ENCODE measurements around the gene APBA2. TPM values are rescaled to one million over a fixed set of nuclear protein-coding genes. Genes with fewer than 3 reads are reported as not detected.

The APBA2 gene
- total and polyA plus RNA-seq, 2 donors from 2014 or later = 1.0 to 6.1 TPM

DNA sequence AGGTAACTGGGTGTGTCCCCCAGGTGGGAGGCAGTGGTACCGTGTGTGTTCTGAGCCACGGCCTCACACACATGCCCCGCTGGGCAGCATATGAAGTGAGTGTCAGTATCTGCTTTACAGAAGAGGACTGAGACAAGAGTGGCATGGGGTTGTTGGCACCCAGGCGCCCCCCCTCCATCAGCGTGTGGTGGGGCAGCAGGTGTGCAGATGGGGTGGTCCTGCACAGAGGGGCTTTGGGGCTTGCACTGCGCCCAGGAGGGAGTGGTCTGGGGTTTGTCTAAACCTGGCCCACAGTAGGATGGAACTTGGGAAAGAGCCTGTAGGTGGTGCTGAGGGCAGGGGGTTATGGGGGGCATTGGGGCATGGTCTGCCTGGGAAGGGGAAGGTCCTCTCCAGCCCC is 176.0 kb downstream of the APBA2 start:
- TF ChIP-seq, protein P1, sequence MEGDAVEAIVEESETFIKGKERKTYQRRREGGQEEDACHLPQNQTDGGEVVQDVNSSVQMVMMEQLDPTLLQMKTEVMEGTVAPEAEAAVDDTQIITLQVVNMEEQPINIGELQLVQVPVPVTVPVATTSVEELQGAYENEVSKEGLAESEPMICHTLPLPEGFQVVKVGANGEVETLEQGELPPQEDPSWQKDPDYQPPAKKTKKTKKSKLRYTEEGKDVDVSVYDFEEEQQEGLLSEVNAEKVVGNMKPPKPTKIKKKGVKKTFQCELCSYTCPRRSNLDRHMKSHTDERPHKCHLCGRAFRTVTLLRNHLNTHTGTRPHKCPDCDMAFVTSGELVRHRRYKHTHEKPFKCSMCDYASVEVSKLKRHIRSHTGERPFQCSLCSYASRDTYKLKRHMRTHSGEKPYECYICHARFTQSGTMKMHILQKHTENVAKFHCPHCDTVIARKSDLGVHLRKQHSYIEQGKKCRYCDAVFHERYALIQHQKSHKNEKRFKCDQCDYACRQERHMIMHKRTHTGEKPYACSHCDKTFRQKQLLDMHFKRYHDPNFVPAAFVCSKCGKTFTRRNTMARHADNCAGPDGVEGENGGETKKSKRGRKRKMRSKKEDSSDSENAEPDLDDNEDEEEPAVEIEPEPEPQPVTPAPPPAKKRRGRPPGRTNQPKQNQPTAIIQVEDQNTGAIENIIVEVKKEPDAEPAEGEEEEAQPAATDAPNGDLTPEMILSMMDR (IDR thresholded peaks at IDR 0.05; ENCODE audit: borderline replicate concordance, extremely low read depth, insufficient read depth) = no peak
- Histone ChIP-seq H3K27me3 (ENCODE audit: control insufficient read depth, insufficient read depth, low read length) (no peaks in the 10 kb centered on the region), H3K4me1 (ENCODE audit: control insufficient read depth in 2 of 3, insufficient read depth in 2 of 3, low read depth in 1 of 3, low read length in 3 of 3) (no peaks in the 10 kb centered on the region), H3K27ac (ENCODE audit: low read depth in 2 of 2, low read length in 2 of 2) (no peak overlapping the region), H3K9ac (ENCODE audit: low read length in 3 of 3) (no peak overlapping the region), H3K9me3 (ENCODE audit: control insufficient read depth in 2 of 3, insufficient read depth in 1 of 3, low read length in 3 of 3) (peaks cover 0 to 3% (median 0%) of the 10 kb centered on the region in 3 donors), H3K36me3 (ENCODE audit: control insufficient read depth in 2 of 3, insufficient read depth in 3 of 3, low read length in 3 of 3) (no peaks in the 10 kb centered on the region), H3K4me3 (ENCODE audit: low read length in 3 of 3) (no peak overlapping the region)
- FAIRE-seq (no peak), DNase-seq (no peak)
- intact Hi-C loops (cut with DNase I) = no loop called here

- Histone ChIP-seq H3K36me3 (ENCODE audit: control insufficient read depth in 2 of 3, insufficient read depth in 3 of 3, low read length in 3 of 3) (no peaks in the 10 kb centered on the region), H3K4me3 (ENCODE audit: low read length in 3 of 3) (no peak overlapping the region), H3K27ac (ENCODE audit: low read depth in 2 of 2, low read length in 2 of 2) (no peak overlapping the region), H3K9me3 (ENCODE audit: control insufficient read depth in 2 of 3, insufficient read depth in 1 of 3, low read length in 3 of 3) (peaks cover 0 to 3% (median 0%) of the 10 kb centered on the region in 3 donors), H3K27me3 (ENCODE audit: control insufficient read depth, insufficient read depth, low read length) (no peaks in the 10 kb centered on the region), H3K4me1 (ENCODE audit: control insufficient read depth in 2 of 3, insufficient read depth in 2 of 3, low read depth in 1 of 3, low read length in 3 of 3) (no peaks in the 10 kb centered on the region), H3K9ac (ENCODE audit: low read length in 3 of 3) (no peak overlapping the region)
- TF ChIP-seq, protein P1 (IDR thresholded peaks at IDR 0.05; ENCODE audit: borderline replicate concordance, extremely low read depth, insufficient read depth) = no peak
- intact Hi-C loops (cut with DNase I) = no loop called here
- FAIRE-seq (no peak), DNase-seq (no peak)
Measured at GRCh38 chr15:29062179-29062591, 176.4 kb downstream of the APBA2 start.

DNA sequence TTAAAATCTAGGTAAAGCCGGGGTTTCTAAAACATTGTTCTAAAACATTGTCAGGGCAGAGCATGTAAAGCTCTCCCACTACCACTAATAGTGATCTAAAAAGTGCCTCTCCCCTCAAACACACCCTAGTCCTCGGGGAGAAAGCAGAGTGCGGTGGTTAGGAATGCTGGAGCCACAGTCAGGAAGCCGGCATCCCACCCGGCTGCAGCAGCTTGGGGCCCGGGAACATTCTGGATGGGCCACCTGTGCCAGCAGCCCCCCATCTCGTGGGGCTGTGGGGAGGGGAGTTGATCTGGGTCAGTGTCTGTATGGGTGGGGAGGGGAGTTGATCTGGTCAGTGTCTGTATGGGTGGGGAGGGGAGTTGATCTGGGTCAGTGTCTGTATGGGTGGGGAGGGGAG is 176.9 kb downstream of the APBA2 start:
- H3K4me1 ChIP-seq (ENCODE audit: control insufficient read depth in 2 of 3, insufficient read depth in 2 of 3, low read depth in 1 of 3, low read length in 3 of 3) = no peaks in the 10 kb centered on the region
- no peak overlapping the region for H3K4me3 ChIP-seq (ENCODE audit: low read length in 3 of 3)
- no peak for FAIRE-seq
- no peak overlapping the region for H3K27ac ChIP-seq (ENCODE audit: low read depth in 2 of 2, low read length in 2 of 2)
- TF ChIP-seq, protein P1 (IDR thresholded peaks at IDR 0.05; ENCODE audit: borderline replicate concordance, extremely low read depth, insufficient read depth) = no peak
- intact Hi-C loops (cut with DNase I) = no loop called here
- H3K9ac ChIP-seq (ENCODE audit: low read length in 3 of 3) = no peak overlapping the region
- H3K27me3 ChIP-seq (ENCODE audit: control insufficient read depth, insufficient read depth, low read length) = no peaks in the 10 kb centered on the region
- peaks cover 0 to 3% (median 0%) of the 10 kb centered on the region in 3 donors for H3K9me3 ChIP-seq (ENCODE audit: control insufficient read depth in 2 of 3, insufficient read depth in 1 of 3, low read length in 3 of 3)
- H3K36me3 ChIP-seq (ENCODE audit: control insufficient read depth in 2 of 3, insufficient read depth in 3 of 3, low read length in 3 of 3) = no peaks in the 10 kb centered on the region
- DNase-seq = no peak

DNA sequence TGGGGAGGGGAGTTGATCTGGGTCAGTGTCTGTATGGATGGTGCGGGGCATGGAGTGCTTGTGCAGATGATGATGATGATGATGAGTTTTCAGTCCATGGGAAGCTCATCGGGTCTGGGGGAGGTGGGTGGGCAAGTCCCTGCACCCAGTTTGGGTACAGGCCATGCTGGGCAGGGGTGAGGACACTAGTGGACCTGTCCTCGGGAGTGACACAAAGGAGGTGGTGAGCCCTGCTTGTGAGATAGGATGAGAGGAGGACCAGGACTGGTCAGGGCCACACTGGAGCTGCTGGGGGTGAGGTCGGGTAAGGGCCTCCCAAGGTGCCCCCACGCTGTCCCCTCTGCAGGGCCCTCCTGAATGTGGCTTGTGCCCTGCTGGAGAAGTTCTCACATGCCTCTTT is 177.9 kb downstream of the APBA2 start:
- no peaks in the 10 kb centered on the region for H3K4me1 ChIP-seq (ENCODE audit: control insufficient read depth in 2 of 3, insufficient read depth in 2 of 3, low read depth in 1 of 3, low read length in 3 of 3)
- DNase-seq (no peak), FAIRE-seq (no peak)
- H3K36me3 ChIP-seq (ENCODE audit: control insufficient read depth in 2 of 3, insufficient read depth in 3 of 3, low read length in 3 of 3) = no peaks in the 10 kb centered on the region
- no peak overlapping the region for H3K4me3 ChIP-seq (ENCODE audit: low read length in 3 of 3)
- no peak overlapping the region for H3K9ac ChIP-seq (ENCODE audit: low read length in 3 of 3)
- no peak overlapping the region for H3K27ac ChIP-seq (ENCODE audit: low read depth in 2 of 2, low read length in 2 of 2)
- H3K9me3 ChIP-seq (ENCODE audit: control insufficient read depth in 2 of 3, insufficient read depth in 1 of 3, low read length in 3 of 3) = peaks cover 0 to 3% (median 0%) of the 10 kb centered on the region in 3 donors
- intact Hi-C loops (cut with DNase I) = no loop called here
- TF ChIP-seq, protein P1 (IDR thresholded peaks at IDR 0.05; ENCODE audit: borderline replicate concordance, extremely low read depth, insufficient read depth) = no peak
- H3K27me3 ChIP-seq (ENCODE audit: control insufficient read depth, insufficient read depth, low read length) = no peaks in the 10 kb centered on the region
